Sigmoid colon (tissue), 7 donors: ENCODE results near the gene DCD. TPM values are rescaled to one million over a fixed set of nuclear protein-coding genes. Genes with fewer than 3 reads are reported as not detected.

ENCODE experiments used
- DNase-seq: peaks from one replicate; pipeline ENCODE4 v3.0.0-alpha.2; 2019
- H3K27ac ChIP-seq, 4 donors: fragments of 200-600 bp; sonication (generic); one replicate each; pipeline ENCODE4 v1.5.1; 2016 to 2019; ENCODE audit warnings: mild to moderate bottlenecking in 1 of 4
- H3K27me3 ChIP-seq, 3 donors: fragments of 200-600 bp; sonication (generic); one replicate each; pipeline ENCODE4 v1.5.1; 2019; ENCODE audit warnings: mild to moderate bottlenecking in 1 of 3
- H3K36me3 ChIP-seq, 4 donors: fragments of 200-600 bp; sonication (generic); one replicate each; pipeline ENCODE4 v1.5.1; 2016 to 2019
- H3K4me1 ChIP-seq, 4 donors: fragments of 200-600 bp; sonication (generic); one replicate each; pipeline ENCODE4 v1.5.1; 2017 to 2019
- H3K4me3 ChIP-seq, 4 donors: fragments of 200-600 bp; sonication (generic); one replicate each; pipeline ENCODE4 v1.5.1; 2017 to 2019; ENCODE audit warnings: mild to moderate bottlenecking in 2 of 4, moderate library complexity in 1 of 4
- H3K9me3 ChIP-seq, 4 donors: fragments of 200-600 bp in 3 of 4; sonication (generic) in 3 of 4; one replicate each; pipeline versions ENCODE4 v1.5.1 to v1.6.1; 2013 to 2019
- CTCF ChIP-seq, 4 experiments: fragments of 450-650 bp in 3 of 4; fragments of 200-600 bp in 1 of 4; IDR thresholded peaks; one replicate each; pipeline ENCODE4 v1.5.1; 2016 to 2019; ENCODE audit warnings: antibody characterized with exemption in 4 of 4, mild to moderate bottlenecking in 3 of 4, moderate library complexity in 2 of 4
- EP300 ChIP-seq, 4 donors: sonication (generic); formaldehyde crosslinking; IDR thresholded peaks; one replicate each; pipeline ENCODE4 v1.6.1; 2017; ENCODE audit warnings: antibody characterized with exemption in 4 of 4
- POLR2A ChIP-seq, 2 donors: fragments of 450-650 bp; IDR thresholded peaks; one replicate each; pipeline ENCODE4 v1.6.1; 2016; ENCODE audit warnings: antibody characterized with exemption in 2 of 2, mild to moderate bottlenecking in 2 of 2, moderate library complexity in 2 of 2
- POLR2AphosphoS5 ChIP-seq, 4 donors: sonication (generic); formaldehyde crosslinking; IDR thresholded peaks; one replicate each; pipeline ENCODE4 v1.6.1; 2017; ENCODE audit warnings: antibody characterized with exemption in 4 of 4
- WGBS, 2 donors: extraction: QIAGEN DNeasy Blood & Tissue Kit; methylation state at CpG; one replicate each; pipeline ENCODE4 v1.1.7; 2013; 5-methylcytosine and 5-hydroxymethylcytosine counted together
- intact Hi-C: fragments of 100-400 bp; cut with DNase I; formaldehyde crosslinking; loops from one replicate; pipeline ENCODE4 v1.15.1; 2023
- polyA plus RNA-seq, 3 donors: library from polyadenylated mRNA; stranded (reverse); fragments of 200-250 nt; gene quantifications; one replicate each; pipeline ENCODE4 v1.2.3, GENCODE V29; 2013
- total RNA-seq, 4 donors: library from RNA; depleted of rRNA; stranded (reverse); fragments of >200 nt; gene quantifications; one replicate each; pipeline ENCODE4 v1.1.0, GENCODE V29; 2016
- donor health status: healthy with polysubstance abuse.
- donor health status: Bipolar disorder and iron deficiency.
- donor health status: healthy.

DCD gene
- total and polyA plus RNA-seq, 7 donors: not detected

GRCh38 chr12:54654926-54655325 is 6.8 kb upstream of the DCD start:
- no peak for TF ChIP-seq POLR2A (IDR thresholded peaks at IDR 0.05)
- no peak for TF ChIP-seq EP300 (IDR thresholded peaks at IDR 0.05)
- no peak for TF ChIP-seq CTCF (IDR thresholded peaks at IDR 0.05)
- TF ChIP-seq POLR2AphosphoS5 (IDR thresholded peaks at IDR 0.05): no peak
- WGBS, 2 donors: 22 to 27% methylated on average over 2 of the region's 2 CpGs
- H3K27me3 ChIP-seq: no peaks in the 10 kb centered on the region
- DNase-seq: no peak
- no peak overlapping the region for H3K27ac ChIP-seq
- intact Hi-C loops: no loop called here
- H3K4me3 ChIP-seq: no peak overlapping the region
- no peaks in the 10 kb centered on the region for H3K9me3 ChIP-seq
- H3K4me1 ChIP-seq: peaks cover 0 to 11% (median 5%) of the 10 kb centered on the region in 4 donors
- H3K36me3 ChIP-seq: no peaks in the 10 kb centered on the region

- WGBS, 2 donors: 69 to 82% methylated on average over 9 of the region's 9 CpGs
- Histone ChIP-seq H3K4me1 (peaks cover 0 to 15% (median 6%) of the 10 kb centered on the region in 4 donors), H3K9me3 (no peaks in the 10 kb centered on the region), H3K27ac (no peak overlapping the region), H3K36me3 (no peaks in the 10 kb centered on the region), H3K27me3 (no peaks in the 10 kb centered on the region), H3K4me3 (no peak overlapping the region)
- no peak for TF ChIP-seq CTCF (IDR thresholded peaks at IDR 0.05)
- no peak for TF ChIP-seq EP300 (IDR thresholded peaks at IDR 0.05)
- no peak for TF ChIP-seq POLR2AphosphoS5 (IDR thresholded peaks at IDR 0.05)
- no peak for TF ChIP-seq POLR2A (IDR thresholded peaks at IDR 0.05)
- intact Hi-C loops: no loop called here
- DNase-seq: no peak
Measured at GRCh38 chr12:54653025-54653424, 4.9 kb upstream of the DCD start.

GRCh38 chr12:54650889-54651288 is 2.7 kb upstream of the DCD start:
- peak overlapping the region in 1 of 4 donors; percentile 23 for H3K27ac ChIP-seq
- no peak overlapping the region for H3K4me3 ChIP-seq
- peaks cover 0 to 15% (median 6%) of the 10 kb centered on the region in 4 donors for H3K4me1 ChIP-seq
- no peaks in the 10 kb centered on the region for H3K36me3 ChIP-seq
- intact Hi-C loops: no loop called here
- WGBS, 2 donors: 69 to 80% methylated on average over 5 of the region's 5 CpGs
- TF ChIP-seq CTCF (IDR thresholded peaks at IDR 0.05) (no peak), POLR2AphosphoS5 (IDR thresholded peaks at IDR 0.05) (no peak), EP300 (IDR thresholded peaks at IDR 0.05) (no peak), POLR2A (IDR thresholded peaks at IDR 0.05) (no peak)
- no peaks in the 10 kb centered on the region for H3K27me3 ChIP-seq
- no peak for DNase-seq
- H3K9me3 ChIP-seq: no peaks in the 10 kb centered on the region

GRCh38 chr12:54650409-54650808 is 2.2 kb upstream of the DCD start:
- Histone ChIP-seq H3K4me1 (peaks cover 0 to 15% (median 6%) of the 10 kb centered on the region in 4 donors), H3K4me3 (no peak overlapping the region), H3K36me3 (no peaks in the 10 kb centered on the region), H3K27ac (peak overlapping the region in 1 of 4 donors; percentile 23), H3K27me3 (no peaks in the 10 kb centered on the region), H3K9me3 (no peaks in the 10 kb centered on the region)
- WGBS, 2 donors: 49 to 66% methylated on average over 4 of the region's 4 CpGs
- DNase-seq: no peak
- intact Hi-C loops: no loop called here
- TF ChIP-seq CTCF (IDR thresholded peaks at IDR 0.05) (no peak), POLR2AphosphoS5 (IDR thresholded peaks at IDR 0.05) (peak in 1 of 4 donors; percentile 19)

GRCh38 chr12:54649825-54650224 is 1.7 kb upstream of the DCD start:
- no peak overlapping the region for H3K4me3 ChIP-seq
- H3K4me1 ChIP-seq: peaks cover 0 to 15% (median 6%) of the 10 kb centered on the region in 4 donors
- no peak for DNase-seq
- intact Hi-C loops: no loop called here
- no peak overlapping the region for H3K27ac ChIP-seq
- H3K27me3 ChIP-seq: no peaks in the 10 kb centered on the region
- 7 to 57% methylated on average over 1 of the region's 1 CpG for WGBS, 2 donors
- TF ChIP-seq CTCF (IDR thresholded peaks at IDR 0.05): no peak
- TF ChIP-seq POLR2AphosphoS5 (IDR thresholded peaks at IDR 0.05): no peak
- TF ChIP-seq EP300 (IDR thresholded peaks at IDR 0.05): no peak
- TF ChIP-seq POLR2A (IDR thresholded peaks at IDR 0.05): no peak
- H3K36me3 ChIP-seq: no peaks in the 10 kb centered on the region
- no peaks in the 10 kb centered on the region for H3K9me3 ChIP-seq
